ENCODE data around the gene MED23. TPM values are rescaled to one million over a fixed set of nuclear protein-coding genes. Genes with fewer than 3 reads are reported as not detected.

The MED23 gene
- total and polyA plus RNA-seq, 2 experiments from 2014 or later = 8.6 to 23.6 TPM

DNA sequence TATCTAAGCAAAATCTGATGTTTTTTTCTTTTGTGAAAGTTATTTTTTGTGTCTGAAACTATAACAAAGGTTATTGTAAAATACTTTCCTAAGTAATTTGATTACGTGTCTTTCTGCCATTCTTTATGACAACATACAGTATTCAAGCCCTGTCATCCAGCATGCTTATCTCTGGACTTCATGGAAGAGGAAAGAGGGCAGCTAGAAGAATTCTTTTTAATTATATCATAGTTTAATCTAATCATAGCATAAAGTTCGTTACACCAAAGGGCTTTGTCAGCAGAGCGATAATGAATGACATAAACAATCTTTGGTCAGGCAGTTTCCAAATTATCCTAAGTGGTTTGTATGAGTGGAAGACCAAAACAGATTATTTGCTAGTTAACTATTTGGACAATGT, 12.5 kb upstream of the MED23 start (continued):
- TF ChIP-seq ZNF462 (CRISPR knock-in tag; IDR thresholded peaks at IDR 0.05) (no peak), JUNB (IDR thresholded peaks at IDR 0.05; ENCODE audit: unreplicated experiment) (no peak), EZH2phosphoT487 (IDR thresholded peaks at IDR 0.05; ENCODE audit: unreplicated experiment) (no peak), NANOG (IDR thresholded peaks at IDR 0.05; ENCODE audit: borderline replicate concordance) (no peak)
- TF ChIP-seq, protein P1, sequence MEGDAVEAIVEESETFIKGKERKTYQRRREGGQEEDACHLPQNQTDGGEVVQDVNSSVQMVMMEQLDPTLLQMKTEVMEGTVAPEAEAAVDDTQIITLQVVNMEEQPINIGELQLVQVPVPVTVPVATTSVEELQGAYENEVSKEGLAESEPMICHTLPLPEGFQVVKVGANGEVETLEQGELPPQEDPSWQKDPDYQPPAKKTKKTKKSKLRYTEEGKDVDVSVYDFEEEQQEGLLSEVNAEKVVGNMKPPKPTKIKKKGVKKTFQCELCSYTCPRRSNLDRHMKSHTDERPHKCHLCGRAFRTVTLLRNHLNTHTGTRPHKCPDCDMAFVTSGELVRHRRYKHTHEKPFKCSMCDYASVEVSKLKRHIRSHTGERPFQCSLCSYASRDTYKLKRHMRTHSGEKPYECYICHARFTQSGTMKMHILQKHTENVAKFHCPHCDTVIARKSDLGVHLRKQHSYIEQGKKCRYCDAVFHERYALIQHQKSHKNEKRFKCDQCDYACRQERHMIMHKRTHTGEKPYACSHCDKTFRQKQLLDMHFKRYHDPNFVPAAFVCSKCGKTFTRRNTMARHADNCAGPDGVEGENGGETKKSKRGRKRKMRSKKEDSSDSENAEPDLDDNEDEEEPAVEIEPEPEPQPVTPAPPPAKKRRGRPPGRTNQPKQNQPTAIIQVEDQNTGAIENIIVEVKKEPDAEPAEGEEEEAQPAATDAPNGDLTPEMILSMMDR (conservative IDR thresholded peaks at IDR 0.05; ENCODE audit: low read depth in 2 of 2) = no peak
- TF ChIP-seq, protein P2, sequence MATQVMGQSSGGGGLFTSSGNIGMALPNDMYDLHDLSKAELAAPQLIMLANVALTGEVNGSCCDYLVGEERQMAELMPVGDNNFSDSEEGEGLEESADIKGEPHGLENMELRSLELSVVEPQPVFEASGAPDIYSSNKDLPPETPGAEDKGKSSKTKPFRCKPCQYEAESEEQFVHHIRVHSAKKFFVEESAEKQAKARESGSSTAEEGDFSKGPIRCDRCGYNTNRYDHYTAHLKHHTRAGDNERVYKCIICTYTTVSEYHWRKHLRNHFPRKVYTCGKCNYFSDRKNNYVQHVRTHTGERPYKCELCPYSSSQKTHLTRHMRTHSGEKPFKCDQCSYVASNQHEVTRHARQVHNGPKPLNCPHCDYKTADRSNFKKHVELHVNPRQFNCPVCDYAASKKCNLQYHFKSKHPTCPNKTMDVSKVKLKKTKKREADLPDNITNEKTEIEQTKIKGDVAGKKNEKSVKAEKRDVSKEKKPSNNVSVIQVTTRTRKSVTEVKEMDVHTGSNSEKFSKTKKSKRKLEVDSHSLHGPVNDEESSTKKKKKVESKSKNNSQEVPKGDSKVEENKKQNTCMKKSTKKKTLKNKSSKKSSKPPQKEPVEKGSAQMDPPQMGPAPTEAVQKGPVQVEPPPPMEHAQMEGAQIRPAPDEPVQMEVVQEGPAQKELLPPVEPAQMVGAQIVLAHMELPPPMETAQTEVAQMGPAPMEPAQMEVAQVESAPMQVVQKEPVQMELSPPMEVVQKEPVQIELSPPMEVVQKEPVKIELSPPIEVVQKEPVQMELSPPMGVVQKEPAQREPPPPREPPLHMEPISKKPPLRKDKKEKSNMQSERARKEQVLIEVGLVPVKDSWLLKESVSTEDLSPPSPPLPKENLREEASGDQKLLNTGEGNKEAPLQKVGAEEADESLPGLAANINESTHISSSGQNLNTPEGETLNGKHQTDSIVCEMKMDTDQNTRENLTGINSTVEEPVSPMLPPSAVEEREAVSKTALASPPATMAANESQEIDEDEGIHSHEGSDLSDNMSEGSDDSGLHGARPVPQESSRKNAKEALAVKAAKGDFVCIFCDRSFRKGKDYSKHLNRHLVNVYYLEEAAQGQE (IDR thresholded peaks at IDR 0.05; ENCODE audit: unreplicated experiment) = no peak
